ENCODE results near the gene SLC25A12. TPM values are rescaled to one million over a fixed set of nuclear protein-coding genes. Genes with fewer than 3 reads are reported as not detected.

Gene SLC25A12
- total and polyA plus RNA-seq, 9 of the 15 experiments (the other 6 are each of a cell fraction or from before 2014, with no cell fraction given): 13.5 to 36.5 (median 21.7) TPM

DNA sequence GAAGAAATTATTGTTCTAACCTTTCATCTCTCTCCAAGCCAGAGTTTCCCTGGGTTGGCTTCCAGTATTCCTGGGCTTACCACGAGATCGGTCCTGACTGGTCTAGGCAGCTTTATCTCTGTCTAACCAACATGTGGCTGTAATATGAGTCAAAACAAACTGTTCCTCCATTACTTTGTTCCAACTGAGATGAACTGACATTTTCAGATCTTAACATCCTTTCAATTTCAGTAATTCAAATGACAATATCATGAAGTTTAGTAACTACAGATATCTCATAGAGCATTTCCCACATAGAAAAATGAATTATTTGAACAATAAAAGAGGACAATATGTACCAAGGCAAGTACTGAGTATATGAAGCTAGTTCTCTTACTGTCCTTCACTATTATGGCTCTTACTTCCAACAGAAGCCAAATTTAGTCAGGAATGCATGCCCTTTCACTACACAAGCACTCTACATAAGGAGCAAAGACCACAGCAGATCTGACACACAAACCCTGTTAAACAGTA is 15.5 kb downstream of the SLC25A12 start (continued):
- TF ChIP-seq SRSF9 (IDR thresholded peaks at IDR 0.05; ENCODE audit: borderline replicate concordance, low read depth, low read length) (no peak), ZNF444 (CRISPR knock-in tag; IDR thresholded peaks at IDR 0.05) (no peak), ZNF785 (CRISPR knock-in tag; IDR thresholded peaks at IDR 0.05) (no peak), KAT7 (CRISPR knock-in tag; IDR thresholded peaks at IDR 0.05; ENCODE audit: borderline replicate concordance) (no peak), ESRRB (CRISPR knock-in tag; IDR thresholded peaks at IDR 0.05; ENCODE audit: borderline replicate concordance) (no peak), ATF1 (CRISPR knock-in tag; IDR thresholded peaks at IDR 0.05) (no peak), ATF1 (tag; IDR thresholded peaks at IDR 0.05) (peak; percentile 25; the same call in 1 of the 2 replicates), SIX5 (IDR thresholded peaks at IDR 0.05; ENCODE audit: borderline replicate concordance in 1 of 2, insufficient read depth in 1 of 2, low read depth in 1 of 2, low read length in 2 of 2) (no peak), HIVEP1 (CRISPR knock-in tag; IDR thresholded peaks at IDR 0.05) (no peak), JUN (IDR thresholded peaks at IDR 0.05; ENCODE audit: borderline replicate concordance, low read depth, low read length) (no peak), JUN (CRISPR knock-in tag; IDR thresholded peaks at IDR 0.05; ENCODE audit: borderline replicate concordance) (no peak), YBX1 (IDR thresholded peaks at IDR 0.05) (no peak), RNF2 (IDR thresholded peaks at IDR 0.05) (0 out of 2 replicates have a peak, but pooled peaks have one; percentile 36), POLR2H (tag; IDR thresholded peaks at IDR 0.05; ENCODE audit: low read depth) (peak; percentile 49; the same call in 1 of the 2 replicates)
- TF ChIP-seq, protein P1, sequence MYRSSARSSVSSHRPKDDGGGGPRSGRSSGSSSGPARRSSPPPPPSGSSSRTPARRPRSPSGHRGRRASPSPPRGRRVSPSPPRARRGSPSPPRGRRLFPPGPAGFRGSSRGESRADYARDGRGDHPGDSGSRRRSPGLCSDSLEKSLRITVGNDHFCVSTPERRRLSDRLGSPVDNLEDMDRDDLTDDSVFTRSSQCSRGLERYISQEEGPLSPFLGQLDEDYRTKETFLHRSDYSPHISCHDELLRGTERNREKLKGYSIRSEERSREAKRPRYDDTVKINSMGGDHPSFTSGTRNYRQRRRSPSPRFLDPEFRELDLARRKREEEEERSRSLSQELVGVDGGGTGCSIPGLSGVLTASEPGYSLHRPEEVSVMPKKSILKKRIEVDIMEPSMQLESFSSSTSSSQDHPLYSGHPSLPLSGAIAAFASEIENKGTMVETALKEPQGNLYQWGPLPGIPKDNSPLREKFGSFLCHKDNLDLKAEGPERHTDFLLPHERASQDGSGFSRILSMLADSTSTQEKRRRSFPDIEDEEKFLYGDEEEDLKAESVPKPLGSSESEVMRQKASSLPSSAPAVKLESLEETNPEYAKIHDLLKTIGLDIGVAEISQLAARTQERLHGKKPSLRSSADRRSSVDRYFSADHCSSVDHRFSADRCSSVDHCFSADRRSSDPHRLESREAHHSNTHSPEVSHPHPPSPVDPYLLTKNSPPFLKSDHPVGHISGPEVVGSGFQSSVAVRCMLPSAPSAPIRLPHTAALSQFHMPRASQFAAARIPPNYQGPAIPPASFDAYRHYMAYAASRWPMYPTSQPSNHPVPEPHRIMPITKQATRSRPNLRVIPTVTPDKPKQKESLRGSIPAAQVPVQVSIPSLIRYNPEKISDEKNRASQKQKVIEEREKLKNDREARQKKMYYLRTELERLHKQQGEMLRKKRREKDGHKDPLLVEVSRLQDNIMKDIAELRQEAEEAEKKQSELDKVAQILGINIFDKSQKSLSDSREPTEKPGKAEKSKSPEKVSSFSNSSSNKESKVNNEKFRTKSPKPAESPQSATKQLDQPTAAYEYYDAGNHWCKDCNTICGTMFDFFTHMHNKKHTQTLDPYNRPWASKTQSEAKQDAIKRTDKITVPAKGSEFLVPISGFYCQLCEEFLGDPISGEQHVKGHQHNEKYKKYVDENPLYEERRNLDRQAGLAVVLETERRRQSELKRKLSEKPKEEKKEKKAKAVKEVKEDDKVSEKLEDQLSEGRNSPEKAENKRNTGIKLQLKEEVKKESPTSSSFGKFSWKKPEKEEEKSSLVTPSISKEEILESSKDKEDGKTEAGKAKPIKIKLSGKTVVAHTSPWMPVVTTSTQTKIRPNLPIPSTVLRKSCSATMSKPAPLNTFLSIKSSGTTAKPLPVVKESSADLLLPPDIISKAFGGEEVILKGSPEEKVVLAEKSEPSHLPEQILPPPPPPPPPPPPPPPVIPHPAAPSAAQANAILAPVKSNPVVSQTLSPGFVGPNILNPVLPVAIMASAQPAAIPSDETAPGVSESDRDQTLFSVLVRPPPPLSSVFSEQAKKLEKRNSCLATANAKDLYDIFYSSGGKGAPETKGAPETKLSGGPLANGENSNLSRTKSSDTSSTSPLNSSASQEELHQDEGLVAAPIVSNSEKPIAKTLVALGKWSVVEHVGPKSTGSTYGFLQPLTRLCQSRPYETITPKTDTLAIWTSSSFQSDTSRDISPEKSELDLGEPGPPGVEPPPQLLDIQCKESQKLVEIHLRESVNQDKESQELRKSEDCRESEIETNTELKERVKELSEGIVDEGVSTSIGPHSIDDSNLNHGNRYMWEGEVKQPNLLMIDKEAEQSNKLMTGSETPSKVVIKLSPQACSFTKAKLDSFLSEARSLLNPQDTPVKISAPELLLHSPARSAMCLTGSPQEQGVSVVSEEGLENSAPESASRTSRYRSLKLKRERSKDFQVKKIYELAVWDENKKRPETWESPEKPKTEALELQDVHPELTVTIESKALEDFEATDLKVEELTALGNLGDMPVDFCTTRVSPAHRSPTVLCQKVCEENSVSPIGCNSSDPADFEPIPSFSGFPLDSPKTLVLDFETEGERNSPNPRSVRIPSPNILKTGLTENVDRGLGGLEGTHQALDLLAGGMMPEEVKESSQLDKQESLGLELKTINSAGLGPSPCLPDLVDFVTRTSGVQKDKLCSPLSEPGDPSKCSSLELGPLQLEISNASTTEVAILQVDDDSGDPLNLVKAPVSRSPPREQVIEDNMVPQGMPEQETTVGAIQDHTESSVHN (IDR thresholded peaks at IDR 0.05; ENCODE audit: borderline replicate concordance in 1 of 2, low read depth in 1 of 2): no peak
- TF ChIP-seq, protein P2, sequence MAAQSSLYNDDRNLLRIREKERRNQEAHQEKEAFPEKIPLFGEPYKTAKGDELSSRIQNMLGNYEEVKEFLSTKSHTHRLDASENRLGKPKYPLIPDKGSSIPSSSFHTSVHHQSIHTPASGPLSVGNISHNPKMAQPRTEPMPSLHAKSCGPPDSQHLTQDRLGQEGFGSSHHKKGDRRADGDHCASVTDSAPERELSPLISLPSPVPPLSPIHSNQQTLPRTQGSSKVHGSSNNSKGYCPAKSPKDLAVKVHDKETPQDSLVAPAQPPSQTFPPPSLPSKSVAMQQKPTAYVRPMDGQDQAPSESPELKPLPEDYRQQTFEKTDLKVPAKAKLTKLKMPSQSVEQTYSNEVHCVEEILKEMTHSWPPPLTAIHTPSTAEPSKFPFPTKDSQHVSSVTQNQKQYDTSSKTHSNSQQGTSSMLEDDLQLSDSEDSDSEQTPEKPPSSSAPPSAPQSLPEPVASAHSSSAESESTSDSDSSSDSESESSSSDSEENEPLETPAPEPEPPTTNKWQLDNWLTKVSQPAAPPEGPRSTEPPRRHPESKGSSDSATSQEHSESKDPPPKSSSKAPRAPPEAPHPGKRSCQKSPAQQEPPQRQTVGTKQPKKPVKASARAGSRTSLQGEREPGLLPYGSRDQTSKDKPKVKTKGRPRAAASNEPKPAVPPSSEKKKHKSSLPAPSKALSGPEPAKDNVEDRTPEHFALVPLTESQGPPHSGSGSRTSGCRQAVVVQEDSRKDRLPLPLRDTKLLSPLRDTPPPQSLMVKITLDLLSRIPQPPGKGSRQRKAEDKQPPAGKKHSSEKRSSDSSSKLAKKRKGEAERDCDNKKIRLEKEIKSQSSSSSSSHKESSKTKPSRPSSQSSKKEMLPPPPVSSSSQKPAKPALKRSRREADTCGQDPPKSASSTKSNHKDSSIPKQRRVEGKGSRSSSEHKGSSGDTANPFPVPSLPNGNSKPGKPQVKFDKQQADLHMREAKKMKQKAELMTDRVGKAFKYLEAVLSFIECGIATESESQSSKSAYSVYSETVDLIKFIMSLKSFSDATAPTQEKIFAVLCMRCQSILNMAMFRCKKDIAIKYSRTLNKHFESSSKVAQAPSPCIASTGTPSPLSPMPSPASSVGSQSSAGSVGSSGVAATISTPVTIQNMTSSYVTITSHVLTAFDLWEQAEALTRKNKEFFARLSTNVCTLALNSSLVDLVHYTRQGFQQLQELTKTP (IDR thresholded peaks at IDR 0.05; ENCODE audit: low read depth in 1 of 2, partially characterized antibody in 2 of 2): peak in 1 of 2 experiments; percentile 69

Data from K562 (cell line).